HG03108 (cell line): ENCODE data around the gene DRD4.

Source experiments
- ATAC-seq: cut with Tn5 transposase; IDR thresholded peaks from one replicate; pipeline ENCODE4 v1.9.1; 2021; ENCODE audit warnings: moderate library complexity; ENCODE audit not compliant: unreplicated experiment

The DRD4 gene

DNA sequence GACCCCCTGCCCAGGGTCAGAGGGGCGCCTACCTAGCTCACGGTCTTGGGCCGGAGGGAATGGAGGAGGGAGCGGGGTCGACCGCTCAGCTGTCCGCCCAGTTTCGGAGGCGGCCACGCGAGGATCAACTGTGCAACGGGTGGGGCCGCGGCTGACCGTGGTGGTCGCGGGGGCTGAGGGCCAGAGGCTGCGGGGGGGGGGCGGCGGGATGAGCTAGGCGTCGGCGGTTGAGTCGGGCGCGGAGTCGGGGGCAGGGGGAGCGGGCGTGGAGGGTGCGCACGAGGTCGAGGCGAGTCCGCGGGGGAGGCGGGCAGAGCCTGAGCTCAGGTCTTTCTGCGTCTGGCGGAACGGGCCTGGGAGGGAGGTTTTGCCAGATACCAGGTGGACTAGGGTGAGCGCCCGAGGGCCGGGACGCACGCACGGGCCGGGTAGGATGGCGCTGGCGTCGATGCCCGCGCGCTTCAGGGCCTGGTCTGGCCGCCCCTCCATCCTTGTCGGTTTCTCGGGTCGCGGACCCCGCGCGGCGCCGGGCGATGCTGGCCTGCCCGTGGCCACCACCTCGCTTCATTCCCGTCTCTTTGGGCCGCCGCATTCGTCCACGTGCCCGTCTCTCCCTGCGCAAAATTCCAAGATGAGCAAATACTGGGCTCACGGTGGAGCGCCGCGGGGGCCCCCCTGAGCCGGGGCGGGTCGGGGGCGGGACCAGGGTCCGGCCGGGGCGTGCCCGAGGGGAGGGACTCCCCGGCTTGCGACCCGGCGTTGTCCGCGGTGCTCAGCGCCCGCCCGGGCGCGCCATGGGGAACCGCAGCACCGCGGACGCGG is at the start of gene DRD4:
Gene DRD4, plus strand, starts transcription at position 759 of the 822 bp plus-strand sequence. Its CDS starts 36 bp downstream, at position 795.
- ATAC-seq: no peak

DNA sequence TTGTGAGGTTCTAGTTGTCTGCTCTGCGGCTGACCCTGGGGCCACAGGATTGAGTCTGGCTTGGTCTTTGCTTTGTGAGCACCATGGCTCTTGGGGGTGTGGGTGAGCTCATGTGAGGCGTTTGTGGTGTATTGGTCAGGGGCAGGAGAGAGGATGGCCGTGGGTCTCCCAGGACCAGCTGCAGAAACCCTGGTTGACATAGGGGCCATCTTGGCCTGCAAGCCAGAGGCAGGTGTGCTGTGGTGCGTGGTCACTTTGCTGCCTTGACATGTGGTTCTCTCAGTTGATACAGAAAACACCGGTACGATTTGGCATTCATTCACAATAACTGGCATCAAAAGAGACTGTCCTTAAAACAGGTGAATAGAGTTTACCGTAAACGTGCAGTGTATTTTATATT is 49.5 kb upstream of the DRD4 start:
- ATAC-seq: no peak

DNA sequence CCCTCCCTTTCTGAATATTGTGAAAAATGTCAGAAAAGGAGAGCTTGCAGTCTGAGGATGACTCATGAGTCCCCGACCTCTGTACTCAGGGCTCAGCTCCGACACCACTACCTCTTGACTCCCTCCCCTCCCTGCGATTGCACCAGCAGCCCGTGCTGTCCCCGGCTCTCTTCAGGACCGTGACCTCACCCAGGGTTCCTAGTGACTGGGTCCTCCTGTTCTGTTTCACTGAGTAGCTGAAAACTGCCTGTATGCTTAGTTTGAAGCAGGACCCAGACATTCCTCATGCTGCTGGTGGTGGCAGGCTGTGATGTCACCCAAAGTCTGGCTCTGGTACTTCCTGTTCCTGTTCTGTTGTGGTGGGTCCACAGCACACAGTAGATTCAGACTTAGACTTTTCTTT is 49.1 kb upstream of the DRD4 start:
- ATAC-seq: no peak

DNA sequence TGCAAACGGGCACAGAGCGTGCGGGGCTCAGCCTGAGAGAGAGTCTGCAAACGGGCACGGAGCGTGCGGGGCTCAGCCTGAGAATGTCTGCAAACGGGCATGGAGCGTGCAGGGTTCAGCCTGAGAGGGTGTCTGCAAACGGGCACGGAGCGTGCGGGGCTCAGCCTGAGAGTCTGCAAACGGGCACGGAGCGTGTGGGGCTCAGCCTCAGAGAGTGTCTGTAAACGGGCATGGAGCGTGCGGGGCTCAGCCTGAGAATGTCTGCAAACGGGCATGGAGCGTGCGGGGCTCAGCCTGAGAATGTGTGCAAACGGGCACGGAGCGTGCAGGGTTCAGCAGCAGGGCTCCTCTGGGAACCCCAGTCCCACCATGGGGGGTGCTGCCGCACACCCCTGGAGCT is 47.3 kb upstream of the DRD4 start:
- ATAC-seq: no peak

DNA sequence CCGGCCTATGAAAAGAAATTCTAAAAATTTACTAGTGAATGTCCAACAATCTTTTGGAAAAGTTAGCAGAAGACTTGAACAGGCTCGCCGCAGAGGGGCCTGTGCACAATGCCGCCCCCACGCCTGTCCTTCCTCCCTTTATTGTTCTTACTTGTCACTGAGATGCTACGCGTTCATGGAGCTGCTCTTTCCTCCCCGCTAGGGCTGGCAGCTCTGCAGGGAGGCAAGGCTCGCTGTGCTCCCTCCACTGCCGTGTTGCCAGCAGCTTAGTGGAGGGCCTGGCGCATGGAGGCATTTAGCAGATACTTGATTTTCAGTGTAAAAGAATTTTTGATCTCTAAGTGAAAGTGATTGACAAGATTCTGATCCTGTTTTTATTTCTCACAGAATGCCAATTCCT is 46.1 kb upstream of the DRD4 start:
- no peak for ATAC-seq

DNA sequence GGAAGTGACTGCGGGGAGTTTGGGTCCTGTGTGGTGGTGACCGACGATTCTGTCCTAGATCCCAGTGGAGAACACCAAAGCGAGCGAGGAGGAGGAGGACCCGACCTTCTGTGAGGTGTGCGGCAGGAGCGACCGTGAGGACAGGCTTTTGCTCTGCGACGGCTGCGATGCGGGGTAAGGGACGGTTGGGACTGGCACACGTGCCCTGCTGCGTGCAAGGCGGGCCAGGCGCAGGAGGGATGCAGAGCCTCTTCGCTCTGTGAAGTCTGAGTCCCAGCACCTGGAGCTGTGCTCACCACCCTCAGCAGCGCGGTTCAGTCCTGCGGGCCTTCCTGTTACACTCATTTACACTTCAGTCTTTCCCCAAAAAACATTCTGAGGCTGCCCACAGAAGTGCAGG is 44.6 kb upstream of the DRD4 start:
- ATAC-seq: no peak

DNA sequence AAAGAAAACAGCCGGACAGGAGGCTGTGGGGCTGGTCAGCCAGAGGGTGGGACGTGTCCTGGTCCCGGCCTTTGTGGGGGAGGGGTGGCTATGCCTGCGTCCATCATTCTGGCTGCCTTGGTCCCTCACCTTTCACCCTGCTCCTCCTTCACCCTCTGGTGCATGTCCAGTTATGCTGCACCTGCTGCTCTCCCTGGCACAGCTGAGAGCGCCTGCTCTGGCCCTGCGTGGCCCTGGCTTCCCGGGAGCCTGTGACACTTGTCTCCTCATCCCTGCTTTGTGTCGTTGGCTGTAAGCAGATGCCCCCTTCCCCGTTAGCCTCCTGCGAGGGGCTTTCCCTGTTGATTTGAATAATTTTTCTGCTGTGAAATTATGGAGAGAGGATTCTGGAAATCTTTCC is 44.2 kb upstream of the DRD4 start:
- ATAC-seq: no peak

DNA sequence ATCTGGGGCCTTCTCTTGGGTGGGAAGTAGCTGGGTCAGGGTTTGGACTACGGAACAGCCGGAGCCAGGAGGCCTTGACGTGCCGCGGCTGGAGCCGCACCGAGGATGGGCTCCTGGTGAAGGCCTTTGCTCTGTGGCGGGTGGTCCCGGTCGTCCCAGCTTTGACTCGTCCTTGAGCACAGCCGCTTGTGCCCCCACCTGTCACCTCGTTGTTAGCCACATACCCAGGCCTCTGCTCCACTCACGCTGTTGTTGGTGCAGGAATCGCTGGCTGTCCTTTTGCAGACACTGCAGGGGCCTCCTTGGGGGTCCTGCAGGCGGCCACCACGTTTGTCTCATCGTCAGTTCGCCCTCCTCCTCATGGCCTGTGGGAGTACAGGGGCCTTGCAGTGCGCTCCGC is 43.7 kb upstream of the DRD4 start:
- ATAC-seq: no peak

DNA sequence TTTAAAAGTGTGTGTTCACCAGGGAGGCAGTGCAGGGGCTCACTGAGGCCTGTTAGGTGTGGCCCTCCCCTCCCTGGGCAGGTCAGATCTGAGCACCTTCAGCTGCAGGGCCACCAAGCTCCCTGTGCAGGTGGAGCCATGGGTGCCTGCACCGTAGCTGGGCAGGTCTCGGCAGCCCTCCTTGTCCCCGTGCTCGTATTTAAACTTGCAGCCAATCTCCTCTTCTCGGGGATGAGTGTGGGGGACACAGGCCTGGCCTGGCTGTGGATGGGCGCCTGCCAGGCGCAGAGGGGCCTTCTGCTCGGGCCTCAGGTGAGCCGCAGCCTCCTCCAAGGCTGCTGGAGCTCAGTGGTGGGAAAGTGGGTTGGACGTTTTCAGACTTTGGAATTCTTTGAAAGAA is 41.7 kb upstream of the DRD4 start:
- ATAC-seq: no peak

DNA sequence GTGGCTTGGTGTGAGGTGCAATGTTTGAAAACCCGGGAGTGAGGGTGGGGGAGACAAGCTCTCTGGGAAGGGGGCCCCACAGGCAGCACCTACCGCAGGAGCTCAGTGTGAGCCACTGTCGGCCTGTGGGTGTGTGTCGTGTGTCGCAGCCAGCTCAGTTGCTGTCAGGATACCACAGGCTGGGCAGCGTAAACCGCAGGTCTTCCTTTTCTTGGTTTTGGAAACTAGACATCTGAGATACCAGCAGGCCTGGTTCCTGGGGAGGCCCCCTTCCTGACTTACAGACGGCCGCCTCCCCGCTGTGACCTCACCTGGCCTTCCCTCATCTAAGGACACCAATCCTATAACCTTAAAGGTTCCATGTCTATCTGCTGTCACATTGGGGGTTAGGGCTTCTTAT is 40.7 kb upstream of the DRD4 start:
- ATAC-seq: no peak

DNA sequence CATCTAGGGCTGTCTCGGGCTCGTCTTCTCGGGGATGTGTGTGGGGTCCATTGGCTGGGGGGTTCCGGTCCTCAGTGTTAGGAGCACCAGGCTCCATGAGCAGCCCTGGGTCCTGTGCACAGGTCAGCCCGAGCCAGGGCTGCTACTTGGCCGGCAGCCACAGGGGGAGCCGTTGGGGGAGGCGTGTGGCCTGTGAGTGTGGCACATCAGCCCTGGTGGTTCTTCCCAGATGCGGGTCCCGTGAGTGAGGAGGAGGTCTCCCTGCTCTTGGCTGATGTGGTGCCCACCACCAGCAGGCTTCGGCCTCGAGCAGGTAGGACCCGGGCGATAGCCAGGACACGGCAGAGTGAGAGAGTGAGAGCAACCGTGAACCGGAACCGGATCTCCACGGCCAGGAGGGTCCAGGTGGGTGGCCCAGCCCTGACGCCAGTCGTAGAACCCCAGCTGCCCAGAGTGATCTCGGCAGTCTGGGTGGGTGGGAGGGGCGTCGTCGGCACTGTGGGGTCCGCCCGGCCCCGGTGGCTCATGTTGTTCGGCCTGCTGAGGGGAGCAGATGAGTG is 39.8 kb upstream of the DRD4 start:
- ATAC-seq: no peak

DNA sequence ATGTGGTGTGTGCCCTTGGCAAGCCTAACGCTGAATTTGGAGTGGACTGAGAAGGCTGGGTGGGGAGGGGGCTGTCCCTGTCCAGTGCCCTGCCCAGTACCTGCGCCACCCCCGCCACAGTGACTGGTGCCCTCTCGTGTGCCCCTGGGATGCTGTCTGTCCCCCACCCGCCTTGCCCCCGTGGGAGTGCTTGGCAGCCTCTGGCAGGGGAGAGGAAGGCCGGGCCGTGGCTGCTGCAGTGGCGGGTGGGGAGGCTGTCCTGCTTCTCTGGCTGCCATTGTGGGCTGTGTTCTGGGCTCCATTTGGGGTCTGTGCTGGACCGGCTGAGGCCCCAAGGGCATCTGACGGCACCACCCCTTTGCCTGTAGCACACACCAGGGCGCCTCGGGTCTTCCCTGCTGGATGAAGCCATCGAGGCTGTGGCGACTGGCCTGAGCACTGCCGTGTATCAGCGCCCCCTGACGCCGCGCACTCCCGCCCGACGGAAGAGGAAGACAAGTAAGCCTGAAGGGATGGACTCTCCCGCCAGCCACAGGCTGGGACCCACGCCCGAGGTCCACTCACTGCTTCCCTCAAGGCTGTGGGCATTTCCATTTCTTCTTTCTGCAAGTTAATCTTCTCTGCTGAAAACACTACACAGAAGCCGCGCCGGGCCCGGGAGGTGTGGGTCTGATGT is 38.9 kb upstream of the DRD4 start:
- ATAC-seq: no peak

DNA sequence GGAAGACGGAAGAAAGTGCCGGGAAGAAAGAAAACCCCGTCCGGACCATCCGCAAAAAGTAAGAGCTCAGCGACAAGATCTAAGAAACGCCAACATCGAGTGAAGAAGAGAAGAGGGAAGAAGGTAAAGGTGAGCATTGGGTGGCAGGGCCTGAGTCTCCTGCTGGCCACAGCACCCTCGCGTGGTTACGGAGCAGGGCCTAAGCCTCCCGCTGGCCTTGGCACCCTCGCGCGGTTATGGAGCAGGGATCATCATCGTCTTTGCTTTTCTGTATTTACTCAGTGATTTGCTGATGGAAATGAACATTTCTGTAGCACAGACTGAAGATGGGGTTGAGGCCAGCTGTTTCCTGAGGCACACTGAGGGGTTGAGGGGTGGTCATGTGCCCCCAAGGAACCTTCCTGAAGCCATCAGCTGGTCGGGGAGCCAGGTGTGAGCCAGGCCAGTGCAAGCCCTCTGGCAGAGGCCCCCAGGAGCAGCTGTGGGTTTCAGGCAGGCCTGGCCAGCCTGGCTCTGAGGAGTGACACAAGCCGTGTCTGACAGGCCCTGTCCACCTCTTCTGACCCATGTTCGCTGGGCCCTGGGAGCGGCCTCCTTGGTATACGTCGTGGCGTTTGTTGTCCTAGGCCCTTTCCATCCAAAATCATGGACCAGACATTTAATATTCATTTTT is 35.4 kb upstream of the DRD4 start:
- ATAC-seq: no peak

DNA sequence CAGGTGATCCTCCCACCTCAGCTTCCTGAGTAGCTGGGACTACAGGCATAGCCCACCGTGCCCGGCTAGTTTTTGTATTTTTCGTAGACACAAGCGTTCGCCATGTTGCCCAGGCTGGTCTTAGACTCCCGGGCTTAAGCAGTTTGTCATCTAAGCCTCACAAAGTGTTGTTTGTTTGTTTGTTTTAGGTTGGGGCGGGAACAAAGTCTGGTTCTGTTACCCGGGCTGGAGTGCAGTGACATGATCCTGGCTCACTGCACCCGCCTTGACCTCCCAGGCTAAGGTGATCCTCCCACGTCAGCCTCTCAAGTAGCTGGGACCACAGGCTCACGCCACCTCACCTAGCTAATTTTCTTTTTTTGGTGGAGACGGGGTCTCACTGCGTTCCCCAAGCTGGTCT is 33.9 kb upstream of the DRD4 start:
- no peak for ATAC-seq

DNA sequence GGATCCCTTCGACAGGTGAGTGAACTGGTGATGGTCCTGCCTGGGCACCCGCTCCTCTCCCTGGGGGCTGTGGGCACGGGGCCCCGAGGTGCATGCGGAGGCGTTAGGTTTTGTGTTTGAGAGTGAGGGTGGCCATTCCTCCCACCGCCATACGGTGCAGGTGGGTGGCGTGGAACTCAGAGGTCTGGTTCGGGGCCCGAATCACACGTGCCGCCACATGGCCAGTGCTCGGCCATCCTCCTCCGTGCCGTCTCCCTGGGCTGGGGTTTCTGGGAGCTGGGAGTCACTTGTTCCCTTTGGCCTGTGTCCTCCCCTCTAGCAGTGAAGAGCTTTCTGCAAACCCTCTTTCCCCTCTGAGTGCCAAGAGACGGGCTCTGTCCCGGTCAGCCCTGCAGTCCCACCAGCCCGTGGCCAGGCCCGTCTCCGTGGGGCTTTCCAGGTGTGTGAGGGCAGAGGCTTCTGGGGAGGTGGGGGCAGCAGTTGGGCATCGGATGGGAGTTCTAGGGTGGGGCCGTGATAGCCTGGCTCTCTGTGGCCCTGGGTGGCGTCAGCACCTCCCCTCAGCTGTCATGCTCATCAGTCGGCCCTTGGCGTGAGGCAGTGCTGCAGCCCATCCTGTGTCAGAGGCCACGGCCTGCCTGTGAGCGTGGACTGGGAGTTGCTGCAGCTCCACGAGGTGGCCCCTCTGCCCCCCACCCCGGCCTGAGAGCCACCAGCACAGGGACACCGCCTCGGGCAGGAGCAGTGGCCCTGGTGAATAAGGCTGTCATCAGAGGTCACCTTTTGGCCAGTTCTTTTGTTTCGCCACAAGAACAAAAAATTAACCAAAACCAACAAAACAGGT is 31.6 kb upstream of the DRD4 start:
- no peak for ATAC-seq

DNA sequence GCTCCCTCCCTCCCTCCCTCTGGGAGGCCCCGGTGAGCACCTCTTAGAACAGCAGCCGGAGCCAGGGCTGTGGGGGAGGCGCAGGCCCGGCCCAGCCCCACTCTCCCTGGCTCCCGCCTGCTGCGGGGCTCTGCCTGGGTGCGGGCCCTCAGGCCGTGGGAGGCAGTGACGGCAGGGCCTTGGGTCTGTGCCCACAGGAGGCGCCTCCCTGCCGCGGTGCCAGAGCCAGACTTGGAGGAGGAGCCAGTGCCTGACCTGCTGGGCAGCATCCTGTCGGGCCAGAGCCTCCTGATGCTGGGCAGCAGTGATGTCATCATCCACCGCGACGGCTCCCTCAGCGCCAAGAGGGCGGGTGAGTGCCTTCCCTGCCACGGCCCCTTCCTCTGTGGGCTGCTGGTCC is 30.8 kb upstream of the DRD4 start:
- ATAC-seq: no peak

DNA sequence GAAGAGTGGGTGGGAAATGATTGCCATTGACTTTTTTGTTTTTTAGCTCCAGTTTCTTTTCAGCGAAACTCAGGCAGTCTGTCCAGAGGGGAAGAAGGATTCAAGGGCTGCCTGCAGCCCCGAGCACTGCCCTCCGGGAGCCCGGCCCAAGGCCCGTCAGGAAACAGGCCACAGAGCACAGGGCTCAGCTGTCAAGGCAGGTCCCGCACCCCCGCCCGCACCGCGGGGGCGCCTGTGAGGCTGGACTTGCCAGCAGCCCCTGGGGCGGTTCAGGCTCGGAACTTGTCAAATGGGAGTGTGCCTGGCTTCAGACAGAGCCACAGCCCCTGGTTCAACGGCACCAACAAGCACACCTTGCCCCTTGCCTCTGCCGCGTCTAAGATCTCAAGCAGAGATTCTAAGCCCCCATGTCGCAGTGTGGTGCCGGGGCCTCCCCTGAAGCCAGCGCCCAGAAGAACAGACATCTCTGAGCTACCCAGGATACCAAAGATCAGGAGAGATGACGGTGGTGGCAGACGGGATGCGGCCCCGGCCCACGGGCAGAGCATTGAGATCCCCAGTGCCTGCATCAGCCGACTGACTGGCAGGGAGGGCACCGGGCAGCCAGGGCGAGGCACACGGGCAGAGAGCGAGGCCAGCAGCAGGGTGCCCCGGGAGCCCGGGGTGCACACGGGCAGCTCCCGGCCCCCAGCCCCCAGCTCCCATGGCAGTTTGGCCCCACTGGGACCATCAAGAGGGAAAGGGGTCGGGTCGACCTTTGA is 29.9 kb upstream of the DRD4 start:
- no peak for ATAC-seq

DNA sequence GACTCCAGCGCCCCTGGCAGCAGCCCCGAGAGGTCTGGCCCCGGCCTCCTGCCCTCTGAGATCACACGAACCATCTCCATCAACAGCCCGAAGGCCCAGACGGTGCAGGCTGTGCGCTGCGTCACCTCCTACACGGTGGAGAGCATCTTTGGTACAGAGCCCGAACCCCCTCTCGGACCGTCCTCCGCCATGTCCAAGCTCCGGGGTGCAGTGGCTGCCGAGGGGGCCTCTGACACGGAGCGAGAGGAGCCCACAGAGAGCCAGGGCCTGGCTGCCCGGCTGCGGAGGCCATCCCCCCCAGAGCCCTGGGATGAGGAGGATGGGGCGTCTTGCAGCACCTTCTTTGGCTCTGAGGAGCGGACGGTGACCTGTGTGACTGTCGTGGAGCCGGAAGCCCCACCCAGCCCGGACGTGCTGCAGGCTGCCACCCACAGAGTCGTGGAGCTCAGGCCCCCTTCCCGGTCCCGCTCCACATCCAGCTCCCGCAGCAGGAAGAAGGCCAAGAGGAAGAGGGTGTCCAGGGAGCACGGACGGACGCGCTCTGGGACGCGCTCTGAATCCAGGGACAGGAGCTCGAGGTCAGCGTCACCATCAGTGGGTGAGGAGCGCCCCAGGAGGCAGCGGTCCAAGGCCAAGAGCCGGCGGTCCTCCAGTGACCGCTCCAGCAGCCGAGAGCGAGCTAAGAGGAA is 29.0 kb upstream of the DRD4 start:
- no peak for ATAC-seq

DNA sequence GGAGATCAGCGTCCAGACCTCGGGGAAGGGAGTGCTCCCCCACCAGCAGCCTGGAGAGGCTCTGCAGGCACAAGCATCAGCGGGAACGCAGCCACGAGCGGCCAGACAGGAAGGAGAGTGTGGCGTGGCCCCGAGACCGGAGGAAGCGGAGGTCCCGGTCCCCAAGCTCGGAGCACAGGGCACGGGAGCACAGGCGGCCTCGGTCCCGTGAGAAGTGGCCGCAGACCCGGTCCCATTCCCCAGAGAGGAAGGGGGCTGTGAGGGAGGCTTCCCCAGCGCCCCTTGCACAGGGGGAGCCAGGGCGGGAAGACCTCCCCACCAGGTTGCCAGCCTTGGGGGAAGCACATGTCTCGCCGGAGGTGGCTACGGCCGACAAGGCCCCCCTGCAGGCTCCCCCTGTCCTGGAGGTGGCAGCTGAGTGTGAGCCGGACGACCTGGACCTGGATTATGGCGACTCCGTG is 28.2 kb upstream of the DRD4 start:
- ATAC-seq: no peak
